Thoracic aorta (tissue), 2 donors: ENCODE measurements around the gene SULF2. TPM values are rescaled to one million over a fixed set of nuclear protein-coding genes. Genes with fewer than 3 reads are reported as not detected.

Experiments used
- ATAC-seq: fragments of 150-250 bp; one replicate; pipeline ENCODE4 v1.8.0; 2017; ENCODE audit warnings: low read depth; ENCODE audit not compliant: insufficient number of reproducible peaks, low FRiP score
- DNase-seq: peaks from one replicate; pipeline ENCODE4 v3.0.0-alpha.2; 2020; ENCODE audit warnings: low spot score
- H3K27ac ChIP-seq, 2 donors: fragments of 200-600 bp; sonication (generic); 1 replicate in 1 of 2; 2 replicates in 1 of 2; pipeline ENCODE4 v1.5.1; 2016; ENCODE audit warnings: mild to moderate bottlenecking in 2 of 2, moderate library complexity in 2 of 2
- H3K27me3 ChIP-seq: fragments of 200-600 bp; sonication (generic); replicated peaks from 2 replicates; pipeline ENCODE4 v1.6.0; 2016; ENCODE audit warnings: mild to moderate bottlenecking; ENCODE audit not compliant: insufficient read depth
- H3K36me3 ChIP-seq: fragments of 200-600 bp; sonication (generic); one replicate; pipeline ENCODE4 v1.5.1; 2016
- H3K4me1 ChIP-seq, 2 donors: fragments of 200-600 bp; sonication (generic); 1 replicate in 1 of 2; 2 replicates in 1 of 2; pipeline versions ENCODE4 v1.5.1 to v1.6.0; 2016; ENCODE audit warnings: low read depth in 2 of 2, mild to moderate bottlenecking in 1 of 2; ENCODE audit not compliant: control insufficient read depth in 1 of 2
- H3K4me3 ChIP-seq: fragments of 200-600 bp; sonication (generic); 2 replicates; pipeline ENCODE4 v1.5.1; 2016; ENCODE audit warnings: mild to moderate bottlenecking
- H3K9me3 ChIP-seq: fragments of 200-600 bp; sonication (generic); 2 replicates; pipeline ENCODE4 v1.5.1; 2016
- CTCF ChIP-seq: fragments of 200-600 bp; sonication (generic); IDR thresholded peaks from one replicate; pipeline ENCODE4 v1.5.1; 2019; ENCODE audit warnings: antibody characterized with exemption
- total RNA-seq, 2 donors: library from RNA; depleted of rRNA; stranded (reverse); fragments of >200 nt; gene quantifications; one replicate each; pipeline versions ENCODE4 v1.1.0 to v1.2.3, GENCODE V29; 2016

SULF2 gene
- total RNA-seq, 2 donors from 2014 or later: 39.0 to 53.9 TPM

GRCh38 chr20:47815866-47816265 is 30.6 kb upstream of the SULF2 start:
- Histone ChIP-seq H3K27ac (no peak overlapping the region), H3K27me3 (no peaks in the 10 kb centered on the region), H3K9me3 (no peaks in the 10 kb centered on the region), H3K36me3 (no peaks in the 10 kb centered on the region), H3K4me1 (no peaks in the 10 kb centered on the region), H3K4me3 (no peak overlapping the region)
- ATAC-seq (no peak), DNase-seq (no peak)
- TF ChIP-seq CTCF: no peak

- Histone ChIP-seq H3K27me3 (no peaks in the 10 kb centered on the region), H3K4me3 (no peak overlapping the region), H3K27ac (no peak overlapping the region), H3K4me1 (no peaks in the 10 kb centered on the region), H3K36me3 (no peaks in the 10 kb centered on the region), H3K9me3 (no peaks in the 10 kb centered on the region)
- DNase-seq (no peak), ATAC-seq (no peak)
- TF ChIP-seq CTCF: no peak
Measured at GRCh38 chr20:47815416-47815806, 30.1 kb upstream of the SULF2 start.

GRCh38 chr20:47814632-47815415 is 29.5 kb upstream of the SULF2 start:
- H3K4me3 ChIP-seq: no peak overlapping the region
- H3K27ac ChIP-seq: no peak overlapping the region
- H3K9me3 ChIP-seq: no peaks in the 10 kb centered on the region
- ATAC-seq (no peak), DNase-seq (no peak)
- no peaks in the 10 kb centered on the region for H3K27me3 ChIP-seq
- no peaks in the 10 kb centered on the region for H3K4me1 ChIP-seq
- no peak for TF ChIP-seq CTCF
- H3K36me3 ChIP-seq: no peaks in the 10 kb centered on the region

- DNase-seq (no peak), ATAC-seq (no peak)
Measured at GRCh38 chr20:47810721-47811347, 25.6 kb upstream of the SULF2 start.

More at GRCh38 chr20:47810721-47811347, 25.6 kb upstream of the SULF2 start:
- Histone ChIP-seq H3K27ac (no peak overlapping the region), H3K4me1 (no peaks in the 10 kb centered on the region), H3K27me3 (no peaks in the 10 kb centered on the region), H3K9me3 (no peaks in the 10 kb centered on the region), H3K4me3 (no peak overlapping the region), H3K36me3 (no peaks in the 10 kb centered on the region)
- TF ChIP-seq CTCF: no peak
